ENCODE data around the gene DOK7. TPM values are rescaled to one million over a fixed set of nuclear protein-coding genes. Genes with fewer than 3 reads are reported as not detected.

The DOK7 gene
- total RNA-seq, 4 donors from 2014 or later: not detected

DNA sequence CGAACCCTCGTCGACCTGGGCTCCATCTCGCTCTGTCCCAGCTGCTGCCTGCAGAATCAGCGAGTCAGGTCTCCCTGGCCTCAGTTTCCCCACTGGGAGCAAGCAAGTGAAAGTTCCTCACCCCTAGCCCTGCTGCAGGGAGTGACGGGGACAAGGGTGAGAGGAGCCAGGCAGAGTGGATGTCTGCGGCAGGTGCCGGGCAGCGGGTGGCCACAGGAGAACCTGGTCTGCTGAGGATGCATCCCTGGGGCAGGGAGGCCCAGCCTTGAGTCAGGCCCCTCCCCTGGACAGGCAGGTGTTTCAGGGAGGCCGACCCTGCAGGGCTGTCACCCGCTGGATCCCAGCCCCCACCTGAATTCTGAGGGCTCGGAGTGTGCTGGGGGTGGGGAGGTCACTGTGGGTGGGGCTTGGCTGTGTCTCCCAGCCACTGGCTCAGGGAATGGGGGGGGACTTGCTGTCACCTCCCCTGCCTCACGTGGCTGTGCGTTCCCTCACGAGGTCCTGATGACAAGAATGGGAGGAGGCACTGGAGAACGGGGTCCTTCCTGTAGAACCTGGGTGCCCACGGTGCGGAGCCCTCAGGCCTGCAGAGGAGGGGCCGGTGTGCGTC, 35.9 kb downstream of the DOK7 start:
- TF ChIP-seq, protein P1, sequence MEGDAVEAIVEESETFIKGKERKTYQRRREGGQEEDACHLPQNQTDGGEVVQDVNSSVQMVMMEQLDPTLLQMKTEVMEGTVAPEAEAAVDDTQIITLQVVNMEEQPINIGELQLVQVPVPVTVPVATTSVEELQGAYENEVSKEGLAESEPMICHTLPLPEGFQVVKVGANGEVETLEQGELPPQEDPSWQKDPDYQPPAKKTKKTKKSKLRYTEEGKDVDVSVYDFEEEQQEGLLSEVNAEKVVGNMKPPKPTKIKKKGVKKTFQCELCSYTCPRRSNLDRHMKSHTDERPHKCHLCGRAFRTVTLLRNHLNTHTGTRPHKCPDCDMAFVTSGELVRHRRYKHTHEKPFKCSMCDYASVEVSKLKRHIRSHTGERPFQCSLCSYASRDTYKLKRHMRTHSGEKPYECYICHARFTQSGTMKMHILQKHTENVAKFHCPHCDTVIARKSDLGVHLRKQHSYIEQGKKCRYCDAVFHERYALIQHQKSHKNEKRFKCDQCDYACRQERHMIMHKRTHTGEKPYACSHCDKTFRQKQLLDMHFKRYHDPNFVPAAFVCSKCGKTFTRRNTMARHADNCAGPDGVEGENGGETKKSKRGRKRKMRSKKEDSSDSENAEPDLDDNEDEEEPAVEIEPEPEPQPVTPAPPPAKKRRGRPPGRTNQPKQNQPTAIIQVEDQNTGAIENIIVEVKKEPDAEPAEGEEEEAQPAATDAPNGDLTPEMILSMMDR (IDR thresholded peaks at IDR 0.05; ENCODE audit: low read depth): no peak

DNA sequence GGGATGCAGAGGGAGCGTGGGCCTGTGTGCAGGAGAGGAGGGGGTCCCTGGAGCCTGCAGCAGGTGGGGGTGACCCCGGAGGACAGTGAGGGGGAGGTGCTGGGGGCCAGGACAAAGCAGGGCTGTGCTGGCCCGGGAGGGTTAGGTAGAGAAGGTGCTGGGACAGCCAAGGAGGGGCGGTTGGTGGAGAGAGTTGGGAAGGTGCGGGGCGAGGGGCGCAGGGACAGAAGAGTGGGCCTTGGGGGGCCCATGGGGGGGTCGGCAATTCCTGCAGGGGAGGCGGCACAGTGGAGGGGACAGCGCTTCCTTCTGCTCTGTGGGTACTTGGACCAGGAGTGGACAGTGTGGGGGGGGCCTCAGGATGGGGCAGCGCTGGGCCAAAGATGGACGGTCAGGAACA, 36.6 kb downstream of the DOK7 start:
- TF ChIP-seq, protein P1 (IDR thresholded peaks at IDR 0.05; ENCODE audit: low read depth): no peak

DNA sequence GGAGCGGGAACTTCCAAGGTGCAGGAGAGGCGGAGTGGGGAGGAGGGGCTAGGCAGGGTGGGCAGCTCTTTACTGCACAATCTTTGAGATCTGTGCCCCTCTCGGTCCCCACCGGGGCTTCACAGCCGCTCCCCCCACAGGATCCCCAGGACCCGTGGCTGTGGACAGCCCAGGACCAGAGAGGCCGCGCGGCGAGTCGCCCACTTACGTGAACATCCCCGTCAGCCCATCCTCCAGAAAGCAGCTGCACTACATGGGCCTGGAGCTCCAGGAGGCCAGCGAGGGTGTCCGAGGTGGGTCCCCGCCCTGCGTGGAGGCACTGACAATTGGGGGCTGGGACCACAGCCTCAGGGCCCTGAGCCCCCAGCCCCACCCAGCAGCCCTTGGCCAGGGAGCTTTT, 37.0 kb downstream of the DOK7 start:
- TF ChIP-seq, protein P1 (IDR thresholded peaks at IDR 0.05; ENCODE audit: low read depth): no peak

DNA sequence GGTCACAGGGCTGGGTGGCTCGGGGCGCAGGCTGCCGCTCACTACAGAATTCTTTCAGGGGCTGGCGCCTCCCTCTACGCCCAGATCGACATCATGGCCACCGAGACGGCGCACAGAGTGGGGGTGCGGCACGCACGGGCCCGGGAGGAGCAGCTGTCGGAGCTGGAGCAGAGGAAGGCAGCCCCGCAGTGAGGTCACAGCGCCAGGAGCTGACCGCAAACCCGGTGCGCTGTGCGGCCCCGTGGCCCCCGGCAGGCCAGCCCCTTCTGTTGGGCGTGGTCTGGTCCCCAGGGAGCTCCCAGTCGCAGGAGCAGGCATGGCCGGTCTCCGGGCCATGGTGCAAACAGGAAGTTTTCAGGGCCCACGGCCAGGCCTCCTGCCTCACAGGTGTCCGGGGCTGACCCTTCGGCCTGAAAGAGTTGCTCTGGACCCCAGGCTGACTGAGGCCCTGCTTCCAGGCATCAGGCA, 37.6 kb downstream of the DOK7 start:
- TF ChIP-seq, protein P1 (IDR thresholded peaks at IDR 0.05; ENCODE audit: low read depth): no peak

DNA sequence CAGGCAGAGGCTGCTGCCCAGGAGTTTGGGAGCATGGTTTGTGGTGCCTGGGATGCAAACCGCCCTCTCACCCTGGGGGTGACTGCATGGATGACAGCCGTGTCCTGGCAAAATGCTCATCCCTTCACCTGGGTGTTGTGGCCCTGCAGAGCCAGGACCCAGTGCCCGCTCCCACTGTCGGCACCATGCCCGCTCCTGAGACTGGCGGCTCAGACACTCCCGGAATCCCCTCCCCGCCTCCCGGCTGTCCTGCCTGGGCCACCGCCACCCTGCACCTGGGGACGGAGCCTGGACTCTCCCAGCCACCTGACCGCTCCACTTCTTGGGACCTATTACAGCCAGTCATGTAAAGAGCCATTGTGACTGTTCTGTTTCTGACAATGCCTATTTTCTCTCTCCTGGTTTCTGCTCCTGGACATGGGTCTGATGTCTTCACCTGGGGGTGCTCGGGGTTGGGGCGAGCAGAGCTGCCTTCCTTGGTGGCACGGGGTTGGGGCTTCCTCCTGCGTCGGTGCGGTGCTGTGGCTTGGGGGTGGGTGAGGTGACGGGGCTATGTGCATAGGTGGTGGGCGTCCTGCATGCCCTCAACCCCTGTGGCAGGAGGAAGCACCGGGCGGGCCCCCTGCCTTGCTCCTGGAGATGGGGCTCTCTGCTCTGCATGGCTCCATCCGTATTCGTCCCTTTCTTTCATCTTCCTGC, 38.2 kb downstream of the DOK7 start:
- TF ChIP-seq, protein P1 (IDR thresholded peaks at IDR 0.05; ENCODE audit: low read depth): no peak

DNA sequence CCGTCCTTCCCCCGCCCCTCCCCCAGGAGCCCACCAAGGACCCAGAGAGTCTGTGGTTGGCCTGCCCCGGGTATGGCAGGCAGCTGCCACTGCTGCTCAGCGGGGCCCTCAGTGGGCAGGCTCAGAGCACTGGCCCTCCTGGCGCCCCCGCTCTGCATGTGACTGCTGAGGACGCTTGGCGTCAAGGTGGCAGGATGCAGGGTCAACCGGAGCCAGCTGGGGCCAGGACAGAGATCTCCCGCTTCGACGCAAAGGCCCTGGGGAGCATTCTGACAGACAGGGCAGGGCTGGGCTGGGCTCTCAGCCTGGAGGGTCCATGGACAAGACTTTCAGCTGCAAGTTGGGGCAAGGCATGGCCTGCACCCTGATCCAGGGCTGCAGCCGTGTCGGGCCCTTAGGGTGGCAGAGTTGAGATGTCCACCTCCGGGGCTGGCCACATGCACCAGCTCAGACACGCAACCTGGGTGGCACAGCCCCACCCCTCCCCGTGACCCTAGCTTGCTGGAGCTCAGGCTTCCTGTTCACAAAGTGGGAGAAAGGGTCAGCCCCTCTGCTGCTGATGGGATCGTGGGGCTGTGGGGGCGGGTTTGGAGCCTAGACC, 38.8 kb downstream of the DOK7 start:
- TF ChIP-seq, protein P1 (IDR thresholded peaks at IDR 0.05; ENCODE audit: low read depth): no peak
